ENCODE data around the gene KCNC1.

DNA sequence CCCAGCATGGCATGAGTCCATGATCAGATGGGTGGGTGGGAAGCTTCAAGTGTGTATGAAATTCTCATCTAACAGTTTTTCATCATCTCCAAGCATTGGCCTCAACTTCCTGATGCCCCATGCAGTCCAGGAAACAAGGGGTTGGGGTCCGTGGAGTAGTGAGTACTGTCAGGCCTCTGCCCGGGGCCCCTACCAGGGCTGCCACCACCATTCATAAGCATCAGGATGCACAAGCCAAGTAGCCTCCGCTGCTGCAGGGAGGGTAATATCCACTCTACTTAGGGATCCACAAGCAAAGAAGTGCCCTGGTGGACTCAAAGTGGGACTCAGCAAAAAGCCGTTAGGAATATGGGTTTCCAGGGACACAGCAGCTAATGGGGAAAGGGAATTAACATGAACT is 49.3 kb downstream of the KCNC1 start:
- TF ChIP-seq, protein P1, sequence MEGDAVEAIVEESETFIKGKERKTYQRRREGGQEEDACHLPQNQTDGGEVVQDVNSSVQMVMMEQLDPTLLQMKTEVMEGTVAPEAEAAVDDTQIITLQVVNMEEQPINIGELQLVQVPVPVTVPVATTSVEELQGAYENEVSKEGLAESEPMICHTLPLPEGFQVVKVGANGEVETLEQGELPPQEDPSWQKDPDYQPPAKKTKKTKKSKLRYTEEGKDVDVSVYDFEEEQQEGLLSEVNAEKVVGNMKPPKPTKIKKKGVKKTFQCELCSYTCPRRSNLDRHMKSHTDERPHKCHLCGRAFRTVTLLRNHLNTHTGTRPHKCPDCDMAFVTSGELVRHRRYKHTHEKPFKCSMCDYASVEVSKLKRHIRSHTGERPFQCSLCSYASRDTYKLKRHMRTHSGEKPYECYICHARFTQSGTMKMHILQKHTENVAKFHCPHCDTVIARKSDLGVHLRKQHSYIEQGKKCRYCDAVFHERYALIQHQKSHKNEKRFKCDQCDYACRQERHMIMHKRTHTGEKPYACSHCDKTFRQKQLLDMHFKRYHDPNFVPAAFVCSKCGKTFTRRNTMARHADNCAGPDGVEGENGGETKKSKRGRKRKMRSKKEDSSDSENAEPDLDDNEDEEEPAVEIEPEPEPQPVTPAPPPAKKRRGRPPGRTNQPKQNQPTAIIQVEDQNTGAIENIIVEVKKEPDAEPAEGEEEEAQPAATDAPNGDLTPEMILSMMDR (IDR thresholded peaks at IDR 0.05): no peak
- TF ChIP-seq EP300 (IDR thresholded peaks at IDR 0.05) (no peak), POLR2A (IDR thresholded peaks at IDR 0.05) (no peak)
